HEK293 (cell line): ENCODE results near the gene GTSF1L.

Experiments
- CTCF ChIA-PET: fragments of 350-600 bp; formaldehyde crosslinking; extraction: SDS; loops from one replicate; lab custom pipeline; 2021; ENCODE audit warnings: antibody characterized with exemption; lab: Yijun Ruan, JAX
- POLR2A ChIA-PET: fragments of 300-600 bp; formaldehyde crosslinking; extraction: SDS; loops from one replicate; lab custom pipeline; 2020; ENCODE audit warnings: antibody characterized with exemption, inconsistent platforms; lab: Yijun Ruan, JAX
- H3K27ac ChIP-seq: fragments of 200-500 bp; sonication (Bioruptor generic); 2 replicates; pipeline ENCODE4 v1.5.1; 2014; ENCODE audit warnings: low read depth, low read length, control low read depth, inconsistent platforms; ENCODE audit errors: extremely low read depth
- H3K36me3 ChIP-seq, 2 experiments: fragments of 200-500 bp in 1 of 2; sonication (Bioruptor generic) in 1 of 2; 1 replicate in 1 of 2; 2 replicates in 1 of 2; pipeline ENCODE4 v1.5.1; 2014 to 2017; ENCODE audit warnings: inconsistent platforms in 2 of 2, low read length in 2 of 2; ENCODE audit not compliant: control insufficient read depth in 2 of 2, insufficient read depth in 1 of 2
- H3K4me1 ChIP-seq: fragments of 200-500 bp; sonication (Bioruptor generic); 2 replicates; pipeline ENCODE4 v1.5.1; 2014; ENCODE audit warnings: mild to moderate bottlenecking, low read length, inconsistent platforms; ENCODE audit not compliant: control insufficient read depth, insufficient read depth
- H3K4me3 ChIP-seq: 2 replicates; pipeline ENCODE4 v1.5.1; 2011; ENCODE audit warnings: low read depth, mild to moderate bottlenecking, control low read depth, low read length, moderate library complexity
- H3K9me3 ChIP-seq: fragments of 200-500 bp; sonication (Bioruptor generic); 2 replicates; pipeline ENCODE4 v1.5.1; 2014; ENCODE audit warnings: low read depth, low read length, inconsistent platforms; ENCODE audit not compliant: control insufficient read depth, insufficient read depth
- BCL11A ChIP-seq: fragments of 450-650 bp; formaldehyde crosslinking; IDR thresholded peaks from 2 replicates; pipeline ENCODE4 v1.5.1; 2016; ENCODE audit warnings: low read depth, missing biosample characterization, missing genetic modification characterization
- GLI4 ChIP-seq: fragments of 450-650 bp; formaldehyde crosslinking; IDR thresholded peaks from 2 replicates; pipeline ENCODE4 v1.5.1; 2016; ENCODE audit warnings: missing biosample characterization, missing genetic modification characterization
- GLIS1 ChIP-seq: fragments of 450-650 bp; formaldehyde crosslinking; IDR thresholded peaks from 2 replicates; pipeline ENCODE4 v1.5.1; 2016; ENCODE audit warnings: missing biosample characterization, missing genetic modification characterization
- HOXA7 ChIP-seq: sonication (generic); formaldehyde crosslinking; IDR thresholded peaks from 2 replicates; pipeline ENCODE4 v1.8.1; 2022; ENCODE audit warnings: missing genetic modification reagents, borderline replicate concordance
- KLF1 ChIP-seq: fragments of 450-650 bp; formaldehyde crosslinking; IDR thresholded peaks from 2 replicates; pipeline ENCODE4 v1.5.1; 2016; ENCODE audit warnings: missing biosample characterization, missing genetic modification characterization
- TRIM28 ChIP-seq: IDR thresholded peaks from 2 replicates; pipeline ENCODE4 v1.6.1; 2011; ENCODE audit warnings: low read length, control low read depth, borderline replicate concordance
- ZNF112 ChIP-seq: fragments of 450-650 bp; formaldehyde crosslinking; IDR thresholded peaks from 2 replicates; pipeline ENCODE4 v1.5.0; 2017; ENCODE audit warnings: missing biosample characterization, missing genetic modification characterization
- ZNF146 ChIP-seq: fragments of 450-650 bp; formaldehyde crosslinking; IDR thresholded peaks from 2 replicates; pipeline ENCODE4 v1.5.1; 2016; ENCODE audit warnings: missing biosample characterization, missing genetic modification characterization
- ZNF19 ChIP-seq: fragments of 450-650 bp; formaldehyde crosslinking; IDR thresholded peaks from 2 replicates; pipeline ENCODE4; 2016; ENCODE audit warnings: missing biosample characterization, missing genetic modification characterization, low read depth
- ZNF211 ChIP-seq: fragments of 450-650 bp; formaldehyde crosslinking; IDR thresholded peaks from 2 replicates; pipeline ENCODE4 v1.5.1; 2016; ENCODE audit warnings: low read depth, missing biosample characterization, missing genetic modification characterization
- ZNF366 ChIP-seq: fragments of 450-650 bp; formaldehyde crosslinking; conservative IDR thresholded peaks from 2 replicates; pipeline ENCODE4 v1.5.1; 2016; ENCODE audit warnings: missing biosample characterization, missing genetic modification characterization
- ZNF391 ChIP-seq: fragments of 450-650 bp; formaldehyde crosslinking; IDR thresholded peaks from 2 replicates; pipeline ENCODE4 v1.5.1; 2016; ENCODE audit warnings: low read depth, missing biosample characterization, missing genetic modification characterization, borderline replicate concordance
- ZNF585B ChIP-seq: fragments of 450-650 bp; formaldehyde crosslinking; IDR thresholded peaks from 2 replicates; pipeline ENCODE4 v1.5.1; 2016; ENCODE audit warnings: missing biosample characterization, missing genetic modification characterization
- ZNF830 ChIP-seq: fragments of 450-650 bp; IDR thresholded peaks from 2 replicates; pipeline ENCODE4 v1.5.0; 2018; ENCODE audit warnings: missing biosample characterization, missing genetic modification characterization, low read depth, mild to moderate bottlenecking, moderate library complexity
- TF ChIP-seq, protein P1 (sequence below): fragments of 450-650 bp; formaldehyde crosslinking; IDR thresholded peaks from 2 replicates; pipeline ENCODE4 v1.5.1; 2016; ENCODE audit warnings: missing biosample characterization, missing genetic modification characterization
- TF ChIP-seq, protein P2 (sequence below): fragments of 450-650 bp; formaldehyde crosslinking; IDR thresholded peaks from 2 replicates; pipeline ENCODE4 v1.5.1; 2016; ENCODE audit warnings: missing biosample characterization, missing genetic modification characterization
- TF ChIP-seq, protein P3 (sequence below): fragments of 450-650 bp; formaldehyde crosslinking; IDR thresholded peaks from 2 replicates; pipeline ENCODE4 v1.5.1; 2016; ENCODE audit warnings: missing biosample characterization, missing genetic modification characterization
- TF ChIP-seq, protein P4 (sequence below): fragments of 450-650 bp; formaldehyde crosslinking; IDR thresholded peaks from 2 replicates; pipeline ENCODE4 v1.5.1; 2017; ENCODE audit warnings: missing biosample characterization, missing genetic modification characterization

GTSF1L gene

DNA sequence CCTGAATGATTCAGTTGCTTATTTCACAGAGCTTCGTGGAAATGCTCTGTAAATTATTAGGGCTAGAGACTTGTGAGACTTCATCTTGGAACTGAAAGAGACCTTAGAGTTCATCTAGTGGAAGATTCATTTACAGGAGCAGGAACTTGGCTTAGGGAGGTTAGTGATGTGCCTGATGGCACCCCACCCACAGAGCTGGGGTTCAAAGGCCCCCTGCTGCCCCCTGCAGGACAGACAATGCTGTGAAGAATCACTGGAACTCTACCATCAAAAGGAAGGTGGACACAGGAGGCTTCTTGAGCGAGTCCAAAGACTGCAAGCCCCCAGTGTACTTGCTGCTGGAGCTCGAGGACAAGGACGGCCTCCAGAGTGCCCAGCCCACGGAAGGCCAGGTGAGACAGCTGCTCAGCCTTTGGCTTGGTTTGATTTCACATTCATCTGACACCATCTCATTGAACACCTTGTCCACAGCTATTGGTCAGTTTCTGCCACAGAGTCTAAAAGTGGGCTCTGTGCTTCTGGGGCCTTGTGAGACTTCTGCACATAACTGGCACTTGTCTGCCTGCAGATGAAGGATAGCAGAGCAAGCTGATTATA is 34.8 kb downstream of the GTSF1L start:
- Histone ChIP-seq H3K9me3 (no peaks in the 10 kb centered on the region), H3K36me3 (peaks cover 43 to 88% of the 10 kb centered on the region in 2 experiments), H3K4me3 (no peak overlapping the region), H3K27ac (no peak overlapping the region), H3K4me1 (no peaks in the 10 kb centered on the region)
- ChIA-PET POLR2A (interaction anchor here (0.6 to 0.8 kb wide), 2 partner anchors 131 to 504 kb away, joined by 3 to 4 read pairs; no protein-coding TSS in a partner anchor), CTCF (interaction anchor here (0.6 to 1.9 kb wide), 18 partner anchors 17 to 391 kb away, joined by 3 to 22 read pairs (median 3); no protein-coding TSS in a partner anchor)
- TF ChIP-seq ZNF366 (tag by site-specific recombination) = no peak
- no peak for TF ChIP-seq ZNF19 (tag by site-specific recombination)
- TF ChIP-seq KLF1 = no peak
- no peak for TF ChIP-seq TRIM28
- TF ChIP-seq ZNF391 (tag by site-specific recombination) = no peak
- TF ChIP-seq, protein P1, sequence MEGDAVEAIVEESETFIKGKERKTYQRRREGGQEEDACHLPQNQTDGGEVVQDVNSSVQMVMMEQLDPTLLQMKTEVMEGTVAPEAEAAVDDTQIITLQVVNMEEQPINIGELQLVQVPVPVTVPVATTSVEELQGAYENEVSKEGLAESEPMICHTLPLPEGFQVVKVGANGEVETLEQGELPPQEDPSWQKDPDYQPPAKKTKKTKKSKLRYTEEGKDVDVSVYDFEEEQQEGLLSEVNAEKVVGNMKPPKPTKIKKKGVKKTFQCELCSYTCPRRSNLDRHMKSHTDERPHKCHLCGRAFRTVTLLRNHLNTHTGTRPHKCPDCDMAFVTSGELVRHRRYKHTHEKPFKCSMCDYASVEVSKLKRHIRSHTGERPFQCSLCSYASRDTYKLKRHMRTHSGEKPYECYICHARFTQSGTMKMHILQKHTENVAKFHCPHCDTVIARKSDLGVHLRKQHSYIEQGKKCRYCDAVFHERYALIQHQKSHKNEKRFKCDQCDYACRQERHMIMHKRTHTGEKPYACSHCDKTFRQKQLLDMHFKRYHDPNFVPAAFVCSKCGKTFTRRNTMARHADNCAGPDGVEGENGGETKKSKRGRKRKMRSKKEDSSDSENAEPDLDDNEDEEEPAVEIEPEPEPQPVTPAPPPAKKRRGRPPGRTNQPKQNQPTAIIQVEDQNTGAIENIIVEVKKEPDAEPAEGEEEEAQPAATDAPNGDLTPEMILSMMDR (tag by site-specific recombination) = 0 out of 2 replicates have a peak, but pooled peaks have one; percentile 16

DNA sequence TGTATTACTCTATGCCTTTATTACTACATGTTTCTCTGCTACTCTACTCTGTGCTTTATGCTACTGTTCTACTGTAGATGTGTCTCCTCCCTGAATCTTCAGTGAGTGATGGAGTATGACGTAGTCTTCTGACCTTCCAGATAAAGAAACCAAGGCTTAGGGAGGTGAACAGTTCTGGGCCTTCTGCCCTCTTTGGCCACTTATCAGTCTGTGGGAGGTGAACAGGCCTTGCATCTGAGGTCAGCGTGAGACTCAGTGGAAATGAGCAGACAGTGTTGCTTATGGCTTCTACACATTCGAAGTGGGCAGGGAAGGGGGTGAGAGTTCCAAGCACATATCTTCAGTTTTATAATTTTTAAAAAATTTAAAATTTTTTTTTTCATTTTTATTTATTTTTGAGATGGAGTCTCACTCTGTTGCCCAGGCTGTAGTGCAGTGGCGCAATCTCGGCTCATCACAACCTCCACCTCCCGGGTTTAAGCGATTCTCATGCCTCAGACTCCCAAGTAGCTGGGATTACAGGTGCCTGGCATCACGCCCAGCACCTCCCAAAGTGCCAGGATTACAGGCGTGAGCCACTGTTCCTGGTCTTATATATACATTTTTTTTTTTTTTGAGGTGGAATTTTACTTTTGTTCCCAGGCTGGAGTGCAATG is 35.7 kb downstream of the GTSF1L start:
- ChIA-PET CTCF (interaction anchor here (0.5 to 1.9 kb wide), 11 partner anchors 17 to 396 kb away, joined by 3 to 22 read pairs (median 5); no protein-coding TSS in a partner anchor), POLR2A (no interaction called here)
- H3K4me1 ChIP-seq = no peaks in the 10 kb centered on the region
- no peak overlapping the region for H3K4me3 ChIP-seq
- H3K36me3 ChIP-seq = peaks cover 37 to 88% of the 10 kb centered on the region in 2 experiments
- TF ChIP-seq GLIS1 (tag by site-specific recombination) (peak; percentile 27; the same call in 1 of the 2 replicates), ZNF112 (tag by site-specific recombination) (no peak), HOXA7 (CRISPR knock-in tag) (no peak), GLI4 (tag by site-specific recombination) (no peak)
- TF ChIP-seq, all 188 proteins: peak for 1
- Histone ChIP-seq H3K9me3 (no peaks in the 10 kb centered on the region), H3K27ac (no peak overlapping the region)

DNA sequence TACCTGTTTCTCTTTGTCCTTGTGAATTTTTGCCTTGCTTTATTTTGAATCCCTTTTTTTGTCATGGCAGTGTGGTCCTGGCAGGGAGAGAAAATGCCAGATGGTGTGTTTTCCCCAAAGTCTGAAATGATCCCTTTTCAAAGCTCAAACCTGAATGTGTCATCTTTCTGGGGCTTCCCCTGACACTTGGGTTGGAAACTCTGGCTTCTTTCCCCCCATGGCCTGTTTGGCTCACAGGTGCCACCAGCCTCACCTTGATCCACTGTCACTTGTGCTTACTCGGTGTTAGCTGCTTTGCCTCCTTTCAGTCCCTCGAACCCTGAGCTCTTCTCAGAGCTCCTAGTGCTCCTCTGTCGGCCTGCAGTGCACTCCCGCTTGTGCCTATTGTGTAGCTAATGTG is 37.6 kb downstream of the GTSF1L start:
- H3K9me3 ChIP-seq = no peaks in the 10 kb centered on the region
- ChIA-PET CTCF (interaction anchor here (0.7 to 1.2 kb wide), 3 partner anchors 151 to 240 kb away, joined by 3 to 4 read pairs (median 3); no protein-coding TSS in a partner anchor), POLR2A (no interaction called here)
- H3K4me1 ChIP-seq = no peaks in the 10 kb centered on the region
- TF ChIP-seq, protein P2, sequence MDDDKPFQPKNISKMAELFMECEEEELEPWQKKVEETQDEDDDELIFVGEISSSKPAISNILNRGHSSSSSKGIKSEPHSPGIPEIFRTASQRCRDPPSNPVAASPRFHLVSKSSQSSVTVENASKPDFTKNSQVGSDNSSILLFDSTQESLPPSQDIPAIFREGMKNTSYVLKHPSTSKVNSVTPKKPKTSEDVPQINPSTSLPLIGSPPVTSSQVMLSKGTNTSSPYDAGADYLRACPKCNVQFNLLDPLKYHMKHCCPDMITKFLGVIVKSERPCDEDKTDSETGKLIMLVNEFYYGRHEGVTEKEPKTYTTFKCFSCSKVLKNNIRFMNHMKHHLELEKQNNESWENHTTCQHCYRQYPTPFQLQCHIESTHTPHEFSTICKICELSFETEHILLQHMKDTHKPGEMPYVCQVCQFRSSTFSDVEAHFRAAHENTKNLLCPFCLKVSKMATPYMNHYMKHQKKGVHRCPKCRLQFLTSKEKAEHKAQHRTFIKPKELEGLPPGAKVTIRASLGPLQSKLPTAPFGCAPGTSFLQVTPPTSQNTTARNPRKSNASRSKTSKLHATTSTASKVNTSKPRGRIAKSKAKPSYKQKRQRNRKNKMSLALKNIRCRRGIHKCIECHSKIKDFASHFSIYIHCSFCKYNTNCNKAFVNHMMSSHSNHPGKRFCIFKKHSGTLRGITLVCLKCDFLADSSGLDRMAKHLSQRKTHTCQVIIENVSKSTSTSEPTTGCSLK (tag by site-specific recombination) = no peak
- no peak for TF ChIP-seq BCL11A (tag by site-specific recombination)
- H3K4me3 ChIP-seq = no peak overlapping the region
- no peak overlapping the region for H3K27ac ChIP-seq
- H3K36me3 ChIP-seq = peaks cover 44 to 77% of the 10 kb centered on the region in 2 experiments

DNA sequence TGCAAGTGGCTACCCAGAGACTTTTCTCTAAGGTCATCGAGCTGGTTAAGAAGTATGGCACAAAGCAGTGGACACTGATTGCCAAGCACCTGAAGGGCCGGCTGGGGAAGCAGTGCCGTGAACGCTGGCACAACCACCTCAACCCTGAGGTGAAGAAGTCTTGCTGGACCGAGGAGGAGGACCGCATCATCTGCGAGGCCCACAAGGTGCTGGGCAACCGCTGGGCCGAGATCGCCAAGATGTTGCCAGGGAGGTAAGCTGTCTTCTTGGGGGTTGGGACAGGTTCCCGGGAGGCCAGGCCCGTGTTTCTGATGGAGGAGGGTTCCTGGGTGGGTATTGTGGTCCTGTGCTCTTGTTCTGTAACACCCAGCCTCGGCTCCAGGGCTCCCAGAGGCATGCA is 40.0 kb downstream of the GTSF1L start:
- peaks cover 36 to 74% of the 10 kb centered on the region in 2 experiments for H3K36me3 ChIP-seq
- ChIA-PET POLR2A (no interaction called here), CTCF (interaction anchor here (1.3 kb wide), 1 partner anchor 148 kb away, joined by 3 read pairs; no protein-coding TSS in a partner anchor)
- H3K4me1 ChIP-seq = no peaks in the 10 kb centered on the region
- H3K9me3 ChIP-seq = no peaks in the 10 kb centered on the region
- no peak overlapping the region for H3K4me3 ChIP-seq
- no peak overlapping the region for H3K27ac ChIP-seq
- TF ChIP-seq ZNF830 (tag by site-specific recombination) (no peak), ZNF211 (no peak), ZNF585B (tag by site-specific recombination) (no peak), ZNF146 (tag by site-specific recombination) (no peak)
- TF ChIP-seq, protein P3, sequence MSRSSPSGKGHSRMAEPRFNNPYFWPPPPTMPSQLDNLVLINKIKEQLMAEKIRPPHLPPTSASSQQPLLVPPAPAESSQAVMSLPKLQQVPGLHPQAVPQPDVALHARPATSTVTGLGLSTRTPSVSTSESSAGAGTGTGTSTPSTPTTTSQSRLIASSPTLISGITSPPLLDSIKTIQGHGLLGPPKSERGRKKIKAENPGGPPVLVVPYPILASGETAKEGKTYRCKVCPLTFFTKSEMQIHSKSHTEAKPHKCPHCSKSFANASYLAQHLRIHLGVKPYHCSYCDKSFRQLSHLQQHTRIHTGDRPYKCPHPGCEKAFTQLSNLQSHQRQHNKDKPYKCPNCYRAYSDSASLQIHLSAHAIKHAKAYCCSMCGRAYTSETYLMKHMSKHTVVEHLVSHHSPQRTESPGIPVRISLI (tag by site-specific recombination) = no peak
- TF ChIP-seq, protein P4, sequence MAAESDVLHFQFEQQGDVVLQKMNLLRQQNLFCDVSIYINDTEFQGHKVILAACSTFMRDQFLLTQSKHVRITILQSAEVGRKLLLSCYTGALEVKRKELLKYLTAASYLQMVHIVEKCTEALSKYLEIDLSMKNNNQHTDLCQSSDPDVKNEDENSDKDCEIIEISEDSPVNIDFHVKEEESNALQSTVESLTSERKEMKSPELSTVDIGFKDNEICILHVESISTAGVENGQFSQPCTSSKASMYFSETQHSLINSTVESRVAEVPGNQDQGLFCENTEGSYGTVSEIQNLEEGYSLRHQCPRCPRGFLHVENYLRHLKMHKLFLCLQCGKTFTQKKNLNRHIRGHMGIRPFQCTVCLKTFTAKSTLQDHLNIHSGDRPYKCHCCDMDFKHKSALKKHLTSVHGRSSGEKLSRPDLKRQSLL (tag by site-specific recombination) = no peak
